ENCODE results near the gene EID2B. TPM values are rescaled to one million over a fixed set of nuclear protein-coding genes. Genes with fewer than 3 reads are reported as not detected.

Gene EID2B
- total and polyA plus RNA-seq, 10 of the 15 experiments (the other 5 are each of a cell fraction or from before 2014, with no cell fraction given): 2.9 to 10.1 (median 5.0) TPM

DNA sequence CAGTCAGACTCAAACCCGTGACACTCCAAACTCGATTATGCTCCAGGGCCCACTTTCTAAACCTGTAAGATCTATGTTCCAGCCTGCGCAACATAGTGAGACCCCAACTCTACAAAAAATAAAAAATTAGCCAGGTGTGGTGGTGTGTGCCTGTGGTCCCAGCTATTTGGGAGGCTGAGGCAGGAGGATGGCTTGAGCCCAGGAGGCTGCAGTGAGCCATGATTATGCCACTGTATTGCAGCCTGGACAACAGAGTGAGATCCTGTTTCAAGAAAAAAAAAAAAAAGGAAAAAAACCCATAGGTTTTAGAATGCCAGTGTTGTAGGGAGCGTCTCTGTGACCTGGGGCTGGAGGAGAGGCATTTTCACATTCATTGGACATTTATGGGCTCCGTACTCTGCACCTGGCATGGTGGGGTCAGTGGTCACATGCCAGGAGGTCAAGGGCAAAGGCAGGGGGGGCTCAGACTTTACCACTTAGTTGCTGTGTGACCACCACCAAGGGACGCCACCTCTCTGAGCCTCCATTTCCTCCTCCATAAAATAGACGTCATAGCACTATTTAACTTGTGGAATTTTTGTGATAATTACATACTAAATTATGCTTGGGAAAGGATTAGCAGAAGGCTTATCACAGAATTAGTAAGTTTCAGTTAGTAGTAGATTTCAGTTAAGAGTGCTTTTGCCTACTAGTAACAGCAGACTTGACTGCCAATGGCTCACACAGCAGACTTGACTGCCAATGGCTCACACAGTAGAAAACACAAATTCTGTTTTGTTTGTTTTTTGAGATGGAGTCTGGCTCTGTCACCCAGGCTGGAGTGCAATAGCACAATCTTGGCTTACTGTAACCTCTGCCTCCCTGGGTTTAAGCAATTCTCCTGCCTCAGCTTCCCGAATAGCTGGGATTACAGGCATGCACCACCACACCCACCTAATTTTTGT lies 11.8 kb downstream of the EID2B start:
- no TSS peak for BruUV-seq (replicated peaks)
- no peak overlapping the region for H3K4me3 ChIP-seq
- no peak overlapping the region for H3K4me2 ChIP-seq (ENCODE audit: control insufficient read depth, insufficient read depth)
- H3K9ac ChIP-seq (ENCODE audit: control insufficient read depth, insufficient read depth, low read length): no peak overlapping the region
- no peaks in the 10 kb centered on the region for H3K79me2 ChIP-seq (ENCODE audit: control insufficient read depth, insufficient read depth, low read length)
- ChIA-PET RAD21 (ENCODE audit: unreplicated experiment) (interaction anchor here (0.7 kb wide), 1 partner anchor 45 kb away, joined by 3 read pairs; no protein-coding TSS in a partner anchor), POLR2A (no interaction called here), CTCF (no interaction called here), SMC1A (ENCODE audit: uncharacterized antibody, unreplicated experiment) (no interaction called here)
- no peaks in the 10 kb centered on the region for H3K36me3 ChIP-seq (ENCODE audit: control insufficient read depth in 2 of 2, insufficient read depth in 2 of 2, low read length in 1 of 2)
- in situ Hi-C loops (cut with MboI) (no loop called here), intact Hi-C loops (cut with micrococcal nuclease; ENCODE audit: unreplicated experiment) (no loop called here)
- no peak overlapping the region for H3K27ac ChIP-seq (ENCODE audit: control insufficient read depth, insufficient read depth)
- ATAC-seq: no peak
- WGBS (ENCODE audit: insufficient coverage, insufficient replicate concordance, low lambda C conversion rate, missing lambda C conversion rate): 54% methylated on average over 8 of the region's 8 CpGs
- peaks cover 5% of the 10 kb centered on the region for H3K4me1 ChIP-seq (ENCODE audit: control insufficient read depth, insufficient read depth, low read length)
- H3K27me3 ChIP-seq (replicated peaks in 1 of 2; ENCODE audit: control insufficient read depth in 2 of 2, insufficient read depth in 2 of 2, low read length in 1 of 2): peaks cover 3 to 4% of the 10 kb centered on the region in 2 experiments
- H2AFZ ChIP-seq (ENCODE audit: control insufficient read depth, low read depth, low read length): no peak overlapping the region
- no peaks in the 10 kb centered on the region for H4K20me1 ChIP-seq (ENCODE audit: control insufficient read depth, insufficient read depth)
- FAIRE-seq: no peak
- H3K9me3 ChIP-seq (replicated peaks; ENCODE audit: control insufficient read depth, insufficient read depth, low read length): no peaks in the 10 kb centered on the region
- no peak for DNase-seq (ENCODE audit: low read depth, low spot score)
- TF ChIP-seq FOXK2 (IDR thresholded peaks at IDR 0.05) (no peak), RB1 (IDR thresholded peaks at IDR 0.05; ENCODE audit: borderline replicate concordance) (no peak), SRF (IDR thresholded peaks at IDR 0.05; ENCODE audit: low read depth in 2 of 2, low read length in 2 of 2) (no peak), NR2C1 (IDR thresholded peaks at IDR 0.05) (no peak), IRF4 (IDR thresholded peaks at IDR 0.05; ENCODE audit: low read depth, low read length) (no peak), POLR2AphosphoS5 (IDR thresholded peaks at IDR 0.05; ENCODE audit: low read length) (no peak), CREB1 (IDR thresholded peaks at IDR 0.05; ENCODE audit: low read depth) (no peak), EZH2 (IDR thresholded peaks at IDR 0.05; ENCODE audit: borderline replicate concordance, control insufficient read depth, low read depth, low read length) (no peak), MYC (IDR thresholded peaks at IDR 0.05; ENCODE audit: insufficient read depth, insufficient read length, insufficient replicate concordance, low read length, severe bottlenecking) (no peak), PAX8 (IDR thresholded peaks at IDR 0.05) (no peak)
- TF ChIP-seq, protein P1, sequence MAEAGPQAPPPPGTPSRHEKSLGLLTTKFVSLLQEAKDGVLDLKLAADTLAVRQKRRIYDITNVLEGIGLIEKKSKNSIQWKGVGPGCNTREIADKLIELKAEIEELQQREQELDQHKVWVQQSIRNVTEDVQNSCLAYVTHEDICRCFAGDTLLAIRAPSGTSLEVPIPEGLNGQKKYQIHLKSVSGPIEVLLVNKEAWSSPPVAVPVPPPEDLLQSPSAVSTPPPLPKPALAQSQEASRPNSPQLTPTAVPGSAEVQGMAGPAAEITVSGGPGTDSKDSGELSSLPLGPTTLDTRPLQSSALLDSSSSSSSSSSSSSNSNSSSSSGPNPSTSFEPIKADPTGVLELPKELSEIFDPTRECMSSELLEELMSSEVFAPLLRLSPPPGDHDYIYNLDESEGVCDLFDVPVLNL (IDR thresholded peaks at IDR 0.05; ENCODE audit: low read depth, low read length): no peak
- TF ChIP-seq, protein P2, sequence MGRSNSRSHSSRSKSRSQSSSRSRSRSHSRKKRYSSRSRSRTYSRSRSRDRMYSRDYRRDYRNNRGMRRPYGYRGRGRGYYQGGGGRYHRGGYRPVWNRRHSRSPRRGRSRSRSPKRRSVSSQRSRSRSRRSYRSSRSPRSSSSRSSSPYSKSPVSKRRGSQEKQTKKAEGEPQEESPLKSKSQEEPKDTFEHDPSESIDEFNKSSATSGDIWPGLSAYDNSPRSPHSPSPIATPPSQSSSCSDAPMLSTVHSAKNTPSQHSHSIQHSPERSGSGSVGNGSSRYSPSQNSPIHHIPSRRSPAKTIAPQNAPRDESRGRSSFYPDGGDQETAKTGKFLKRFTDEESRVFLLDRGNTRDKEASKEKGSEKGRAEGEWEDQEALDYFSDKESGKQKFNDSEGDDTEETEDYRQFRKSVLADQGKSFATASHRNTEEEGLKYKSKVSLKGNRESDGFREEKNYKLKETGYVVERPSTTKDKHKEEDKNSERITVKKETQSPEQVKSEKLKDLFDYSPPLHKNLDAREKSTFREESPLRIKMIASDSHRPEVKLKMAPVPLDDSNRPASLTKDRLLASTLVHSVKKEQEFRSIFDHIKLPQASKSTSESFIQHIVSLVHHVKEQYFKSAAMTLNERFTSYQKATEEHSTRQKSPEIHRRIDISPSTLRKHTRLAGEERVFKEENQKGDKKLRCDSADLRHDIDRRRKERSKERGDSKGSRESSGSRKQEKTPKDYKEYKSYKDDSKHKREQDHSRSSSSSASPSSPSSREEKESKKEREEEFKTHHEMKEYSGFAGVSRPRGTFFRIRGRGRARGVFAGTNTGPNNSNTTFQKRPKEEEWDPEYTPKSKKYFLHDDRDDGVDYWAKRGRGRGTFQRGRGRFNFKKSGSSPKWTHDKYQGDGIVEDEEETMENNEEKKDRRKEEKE (IDR thresholded peaks at IDR 0.05): no peak
- TF ChIP-seq, protein P3, sequence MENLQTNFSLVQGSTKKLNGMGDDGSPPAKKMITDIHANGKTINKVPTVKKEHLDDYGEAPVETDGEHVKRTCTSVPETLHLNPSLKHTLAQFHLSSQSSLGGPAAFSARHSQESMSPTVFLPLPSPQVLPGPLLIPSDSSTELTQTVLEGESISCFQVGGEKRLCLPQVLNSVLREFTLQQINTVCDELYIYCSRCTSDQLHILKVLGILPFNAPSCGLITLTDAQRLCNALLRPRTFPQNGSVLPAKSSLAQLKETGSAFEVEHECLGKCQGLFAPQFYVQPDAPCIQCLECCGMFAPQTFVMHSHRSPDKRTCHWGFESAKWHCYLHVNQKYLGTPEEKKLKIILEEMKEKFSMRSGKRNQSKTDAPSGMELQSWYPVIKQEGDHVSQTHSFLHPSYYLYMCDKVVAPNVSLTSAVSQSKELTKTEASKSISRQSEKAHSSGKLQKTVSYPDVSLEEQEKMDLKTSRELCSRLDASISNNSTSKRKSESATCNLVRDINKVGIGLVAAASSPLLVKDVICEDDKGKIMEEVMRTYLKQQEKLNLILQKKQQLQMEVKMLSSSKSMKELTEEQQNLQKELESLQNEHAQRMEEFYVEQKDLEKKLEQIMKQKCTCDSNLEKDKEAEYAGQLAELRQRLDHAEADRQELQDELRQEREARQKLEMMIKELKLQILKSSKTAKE (IDR thresholded peaks at IDR 0.05; ENCODE audit: low read depth, poor library complexity, severe bottlenecking): no peak
- TF ChIP-seq, protein P4, sequence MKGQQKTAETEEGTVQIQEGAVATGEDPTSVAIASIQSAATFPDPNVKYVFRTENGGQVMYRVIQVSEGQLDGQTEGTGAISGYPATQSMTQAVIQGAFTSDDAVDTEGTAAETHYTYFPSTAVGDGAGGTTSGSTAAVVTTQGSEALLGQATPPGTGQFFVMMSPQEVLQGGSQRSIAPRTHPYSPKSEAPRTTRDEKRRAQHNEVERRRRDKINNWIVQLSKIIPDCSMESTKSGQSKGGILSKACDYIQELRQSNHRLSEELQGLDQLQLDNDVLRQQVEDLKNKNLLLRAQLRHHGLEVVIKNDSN (IDR thresholded peaks at IDR 0.05; ENCODE audit: borderline replicate concordance, extremely low read length, insufficient read depth, low read depth, low read length): no peak
